DMS79 (cell line): ENCODE results near the gene PAPOLG.

Source experiments
- DNase-seq: peaks from one replicate; lab custom pipeline; 2025; lab: John Stamatoyannopoulos, UW

Gene PAPOLG

GRCh38 chr2:60756097-60757087 is at the start of gene PAPOLG:
PAPOLG (plus strand) TSS chr2:60756268; CDS start chr2:60756479, 211 bp downstream.
- peak; percentile 87 for DNase-seq

- peak; percentile 3 for DNase-seq
Measured at GRCh38 chr2:60707750-60708371, 48.2 kb upstream of the PAPOLG start.

GRCh38 chr2:60708630-60709320 is 47.3 kb upstream of the PAPOLG start:
- no peak for DNase-seq

DNA sequence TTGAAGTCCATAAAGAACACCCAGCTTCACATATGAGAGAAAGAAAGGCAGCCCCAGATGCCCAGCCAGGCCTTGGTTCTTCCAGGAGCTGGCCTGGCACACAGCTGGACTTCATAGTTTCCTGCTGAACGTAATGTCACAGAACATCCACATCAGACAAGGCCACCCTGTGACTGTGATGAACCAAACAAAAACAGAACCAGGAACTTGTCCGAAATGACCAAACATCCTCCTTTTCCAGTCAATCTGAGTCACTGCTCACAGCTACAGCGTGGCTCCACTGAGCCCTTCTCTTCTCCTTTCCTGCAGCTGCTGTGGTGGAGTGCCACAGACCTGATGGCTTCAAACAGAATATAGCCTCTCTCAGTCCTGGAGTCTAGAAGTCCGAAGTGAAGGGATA is 45.4 kb upstream of the PAPOLG start:
- no peak for DNase-seq

DNA sequence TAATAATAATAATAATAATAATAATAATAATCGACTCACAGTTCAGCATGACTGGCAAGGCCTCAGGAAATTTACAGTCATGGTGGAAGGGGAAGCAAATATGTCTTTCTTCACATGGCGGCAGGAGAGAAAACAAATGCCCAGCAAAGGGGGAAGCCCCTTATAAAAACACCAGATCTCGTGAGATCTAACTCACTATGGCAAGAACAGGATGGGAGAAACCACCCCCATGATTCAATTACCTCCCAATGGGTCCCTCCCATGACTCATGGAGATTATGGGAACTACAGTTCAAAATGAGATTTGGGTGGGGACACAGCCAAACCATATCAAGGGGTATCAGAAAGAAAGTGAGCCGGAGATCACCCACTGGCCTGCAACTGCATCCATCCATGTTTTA is 40.5 kb upstream of the PAPOLG start:
- DNase-seq = no peak

DNA sequence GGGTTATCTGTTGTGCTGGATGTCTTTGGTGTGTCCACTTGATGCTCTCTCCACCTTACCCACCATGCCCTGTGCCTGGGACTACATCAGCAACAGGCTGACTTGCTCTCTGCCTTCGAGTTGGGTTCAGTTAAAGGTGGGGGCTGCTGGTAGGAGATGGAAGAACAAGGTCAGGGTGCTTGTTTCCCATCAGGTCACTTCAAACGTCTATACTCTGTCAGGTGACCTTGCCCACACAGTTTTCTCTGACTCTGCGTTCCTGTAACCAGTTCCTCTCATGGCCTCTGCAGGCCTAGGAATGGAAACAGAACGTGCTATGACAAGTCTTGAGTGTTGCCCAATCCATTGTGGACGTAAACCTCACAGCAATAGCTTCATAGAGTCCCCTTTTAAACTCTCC is 38.4 kb upstream of the PAPOLG start:
- no peak for DNase-seq

DNA sequence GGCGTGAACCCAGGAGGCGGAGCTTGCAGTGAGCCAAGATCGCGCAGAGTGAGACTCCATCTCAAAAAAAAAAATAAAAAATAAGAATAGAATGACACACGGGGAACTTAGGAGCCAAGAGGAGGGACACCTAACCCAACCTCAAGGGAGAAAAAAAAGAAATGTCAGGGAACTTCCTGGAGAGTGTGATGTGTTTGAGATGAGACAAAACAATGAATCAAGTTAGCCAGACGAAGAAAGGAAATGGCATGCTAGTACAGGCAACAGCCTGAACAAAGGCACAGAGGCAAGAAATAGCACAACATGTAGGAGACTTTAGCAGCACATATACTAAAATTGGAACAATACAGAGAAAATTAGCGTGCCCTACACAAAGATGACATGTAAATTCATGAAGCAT is 36.7 kb upstream of the PAPOLG start:
- DNase-seq = no peak

DNA sequence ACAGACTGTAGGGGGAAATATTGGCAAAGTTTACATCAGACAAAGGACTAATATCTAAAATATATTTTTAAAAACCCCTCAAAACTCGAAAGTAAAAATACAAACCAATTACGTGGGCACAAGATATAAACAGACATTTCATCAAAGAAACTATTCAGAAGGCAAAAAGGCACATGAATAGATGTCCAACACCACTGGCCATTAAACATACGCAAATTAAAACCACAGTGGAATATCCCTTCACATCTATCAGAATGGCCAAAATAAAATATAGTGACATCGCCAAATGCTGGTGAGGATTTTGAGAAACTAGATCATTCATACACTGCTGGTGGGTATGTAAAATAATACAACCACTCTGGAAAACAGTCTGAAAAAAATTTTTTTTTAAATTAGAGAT is 30.6 kb upstream of the PAPOLG start:
- no peak for DNase-seq

DNA sequence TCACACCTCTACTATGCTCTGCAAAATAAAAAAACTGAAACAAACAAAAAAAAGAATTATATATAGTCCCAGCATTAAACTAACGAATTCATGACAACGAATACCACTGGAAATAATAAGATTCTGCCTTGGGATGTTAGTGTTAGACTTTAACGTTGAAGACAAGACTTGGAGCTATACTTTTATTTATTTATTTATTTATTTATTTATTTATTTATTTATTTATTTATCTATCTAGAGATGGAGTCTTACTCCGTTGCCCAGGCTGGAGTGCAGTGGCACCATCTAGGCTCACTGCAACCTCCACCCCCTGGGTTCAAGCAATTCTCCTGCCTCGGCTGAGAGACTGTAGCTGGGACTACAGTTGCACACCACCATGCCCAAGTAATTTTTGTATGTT is 27.2 kb upstream of the PAPOLG start:
- no peak for DNase-seq

DNA sequence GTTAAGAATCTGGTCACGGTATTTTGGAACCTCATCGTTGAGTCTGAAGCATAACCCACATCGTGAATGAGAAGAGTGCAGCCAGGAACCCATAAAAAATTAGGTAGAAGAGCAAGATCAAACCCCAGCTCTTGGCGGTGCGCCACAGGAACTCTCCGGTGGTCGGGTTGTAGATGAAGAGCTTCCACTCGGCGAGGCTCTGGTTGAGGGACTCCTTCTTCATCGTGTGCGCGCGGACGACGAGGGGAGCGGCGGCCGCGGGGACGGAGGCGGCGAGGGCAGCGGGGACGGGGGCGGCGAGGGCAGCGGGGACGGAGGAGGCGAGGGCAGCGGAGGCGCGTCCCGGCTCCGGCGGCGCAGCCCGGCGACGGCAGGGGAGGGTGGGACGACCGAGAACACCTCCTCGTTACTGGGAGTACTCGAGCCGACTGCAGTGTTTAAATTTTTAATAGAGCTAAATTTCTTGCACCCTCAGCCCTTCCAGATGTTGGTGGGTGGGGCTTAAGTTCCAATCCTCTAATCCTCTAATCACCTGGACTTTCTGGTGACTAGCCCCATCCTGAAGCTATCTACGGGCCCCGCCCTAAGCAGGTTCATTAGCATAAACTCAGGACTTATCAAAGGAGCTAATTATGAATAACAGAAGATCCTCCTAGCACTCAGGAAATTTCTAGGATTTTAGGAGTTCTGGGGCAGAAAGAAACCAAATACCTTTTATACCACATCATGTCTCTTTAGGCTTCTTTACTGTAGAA is 20.4 kb upstream of the PAPOLG start:
- peak; percentile 55 for DNase-seq

- no peak for DNase-seq
Measured at GRCh38 chr2:60738679-60739078, 17.4 kb upstream of the PAPOLG start.

GRCh38 chr2:60739156-60739555 is 16.9 kb upstream of the PAPOLG start:
- no peak for DNase-seq

GRCh38 chr2:60741576-60741975 is 14.5 kb upstream of the PAPOLG start:
- DNase-seq = no peak

DNA sequence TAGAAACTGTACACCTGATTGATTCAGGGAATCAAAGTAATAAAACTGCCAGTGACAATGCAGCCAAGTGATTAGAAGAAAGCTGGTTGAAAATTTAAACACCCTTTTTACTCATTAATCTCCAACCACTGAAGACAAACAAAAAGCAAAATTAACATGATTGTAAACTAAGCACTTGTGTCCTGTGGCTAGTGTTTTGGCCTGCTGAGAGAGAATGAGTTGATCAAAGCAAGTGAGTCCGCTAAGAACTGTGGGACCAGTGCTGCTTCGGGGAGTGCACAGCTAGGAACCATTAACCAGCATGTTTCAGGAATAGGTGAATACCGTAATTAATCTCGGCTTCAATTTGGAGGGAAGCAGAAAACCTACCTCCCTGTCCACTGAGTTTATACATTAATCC is 13.6 kb upstream of the PAPOLG start:
- no peak for DNase-seq

DNA sequence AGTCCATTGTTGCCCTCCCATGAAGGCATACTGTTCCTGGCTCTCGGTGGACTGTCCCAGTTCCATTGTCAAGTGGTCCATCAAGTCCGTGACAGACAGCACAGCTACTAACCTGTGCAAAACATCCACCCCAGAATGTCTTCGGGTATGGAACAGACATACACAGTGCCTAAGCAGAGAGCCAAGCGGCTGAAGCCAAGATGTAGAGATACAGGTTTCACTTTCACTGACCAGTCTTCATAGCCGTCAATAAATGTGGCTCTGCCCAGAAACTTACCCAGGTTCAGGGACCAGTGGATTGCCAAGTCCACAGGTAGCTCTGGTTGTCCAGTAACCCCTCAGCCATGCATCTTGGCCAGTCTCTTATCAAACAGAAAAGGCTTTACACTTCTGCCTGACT is 10.7 kb upstream of the PAPOLG start:
- DNase-seq = no peak

DNA sequence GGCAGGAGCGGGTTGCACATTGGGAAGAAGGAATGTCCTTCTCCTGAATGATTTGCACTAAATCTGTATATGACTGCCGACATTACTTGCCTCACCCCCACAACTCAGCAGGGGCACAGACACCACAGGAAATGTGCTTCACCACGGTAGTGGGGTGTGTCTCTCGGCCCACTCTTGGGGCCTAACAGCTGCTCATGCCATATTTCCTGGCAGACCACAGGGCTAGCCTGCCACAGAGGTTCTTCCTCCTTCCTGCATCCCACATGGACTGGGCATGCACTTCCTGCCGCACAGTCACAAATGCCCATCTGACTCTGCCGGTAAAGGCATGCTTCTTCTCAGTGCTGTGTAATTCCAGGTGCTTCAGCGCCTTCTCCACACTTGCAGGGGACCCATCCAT is 10.3 kb upstream of the PAPOLG start:
- no peak for DNase-seq

DNA sequence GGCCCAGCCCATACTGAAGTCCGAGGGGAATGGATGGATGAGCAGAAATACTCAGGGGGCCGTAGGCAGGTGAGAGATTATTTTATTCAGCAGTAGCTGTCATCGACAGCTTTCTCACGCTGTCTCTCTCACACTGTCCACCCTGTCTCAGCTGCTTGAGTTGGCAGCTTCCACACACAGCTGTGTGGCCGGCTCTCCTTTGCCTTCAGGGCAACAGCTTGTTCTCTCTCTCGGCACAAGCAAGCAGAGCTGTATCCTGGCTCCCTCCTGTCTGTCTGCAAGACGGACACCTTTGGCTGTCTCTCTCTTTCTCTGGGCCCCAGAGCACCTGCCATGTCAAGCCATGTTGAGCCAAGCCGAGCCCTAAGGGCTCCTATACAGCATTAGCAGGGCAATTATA is 9.8 kb upstream of the PAPOLG start:
- no peak for DNase-seq

DNA sequence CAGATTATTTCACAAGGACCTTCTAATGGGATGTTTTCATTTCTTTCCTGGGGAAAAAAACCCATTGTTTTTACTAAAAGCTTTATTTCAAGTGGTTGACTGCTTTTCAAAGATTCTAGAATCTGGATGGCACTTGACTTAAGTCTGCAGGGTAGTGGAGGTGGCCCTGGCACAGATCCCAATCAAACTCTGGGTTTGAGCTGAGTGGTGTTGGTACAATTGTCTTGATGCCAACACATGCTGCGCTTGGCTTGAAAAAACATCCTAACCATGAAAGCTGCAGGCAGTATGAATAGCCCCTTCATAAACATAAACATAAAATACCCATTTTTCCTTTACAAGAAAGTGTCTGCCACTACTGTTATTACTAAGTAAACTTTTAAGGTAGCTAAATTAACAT is 3.6 kb downstream of the PAPOLG start:
- DNase-seq = peak; percentile 97

DNA sequence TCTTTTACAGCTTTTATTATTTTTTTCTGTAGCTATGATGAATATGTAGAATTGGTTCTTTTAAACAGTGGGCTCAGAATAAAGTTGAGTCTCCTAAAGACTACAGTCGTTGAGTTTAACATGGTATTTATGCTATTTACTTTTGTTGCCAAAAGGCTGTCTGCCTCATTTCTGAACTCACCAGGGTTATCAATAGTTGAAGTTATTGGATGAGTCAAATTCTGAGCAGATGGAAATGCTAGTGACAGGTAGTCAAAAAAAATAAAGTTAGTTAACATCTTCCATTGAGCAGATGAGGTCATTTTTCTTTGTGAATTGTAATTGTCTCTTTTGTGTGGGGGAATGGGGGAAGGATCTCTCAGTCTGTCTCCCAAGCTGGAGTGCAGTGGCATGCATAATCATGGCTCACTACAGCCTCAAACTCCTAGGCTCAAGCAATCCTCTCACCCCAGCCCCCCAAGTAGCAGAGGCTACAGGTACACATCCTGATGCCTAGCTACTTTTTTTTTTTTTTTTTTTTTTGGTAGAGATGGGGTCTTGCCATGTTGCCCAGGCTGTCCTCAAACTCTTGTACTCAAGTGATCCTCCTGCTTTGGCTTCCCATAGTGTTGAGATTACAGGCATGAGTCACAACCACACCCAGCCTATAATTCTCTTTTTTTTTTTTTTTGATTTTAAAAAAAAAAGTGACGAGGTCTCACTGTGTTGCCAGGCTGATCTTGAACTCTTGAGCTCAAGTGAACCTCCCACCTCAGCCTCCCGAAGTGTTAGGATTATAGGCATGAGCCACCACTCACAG is 8.9 kb downstream of the PAPOLG start:
- DNase-seq = no peak

DNA sequence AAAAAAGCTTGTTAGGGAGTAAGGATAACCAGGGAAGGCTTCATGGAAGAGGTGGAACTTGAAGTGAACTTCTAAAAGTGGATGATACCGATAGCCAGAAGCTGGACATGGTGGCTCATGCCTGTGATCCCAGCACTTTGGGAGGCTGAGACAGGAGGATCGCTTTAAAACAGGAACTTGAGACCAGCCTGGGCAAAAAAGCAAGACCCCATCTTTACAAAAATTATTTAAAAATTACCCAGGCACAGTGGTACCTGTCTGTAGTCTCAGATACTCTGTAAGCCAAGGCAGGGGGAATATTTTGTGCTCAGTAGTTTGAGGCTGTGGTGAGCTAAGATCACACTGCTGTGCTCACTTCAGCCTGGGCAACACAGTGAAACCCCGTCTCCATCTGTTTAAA is 10.2 kb downstream of the PAPOLG start:
- DNase-seq = no peak

DNA sequence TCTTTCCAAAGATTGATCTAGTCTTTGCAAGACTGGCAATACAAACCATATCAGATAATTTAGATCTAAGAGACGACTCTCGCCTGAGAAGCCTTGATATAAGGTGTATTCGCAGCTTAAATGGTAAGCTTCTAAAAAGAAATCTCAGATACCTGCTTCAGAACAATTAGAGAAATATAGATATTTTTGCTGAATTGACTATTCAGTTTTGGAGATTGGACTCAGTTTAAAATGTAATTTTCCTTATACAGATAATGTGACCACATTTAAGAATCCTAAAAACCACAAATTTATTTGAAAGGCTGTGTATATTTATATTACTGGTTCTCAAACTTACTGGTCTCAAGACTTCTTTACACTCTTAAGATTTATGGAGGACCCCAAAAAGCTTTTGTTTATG is 15.4 kb downstream of the PAPOLG start:
- no peak for DNase-seq
